HFF-Myc (cell line): ENCODE data around the gene THOC2.

Experiments used
- DNase-seq: peaks from one replicate; pipeline ENCODE4 v3.0.0-alpha.2; 2011; ENCODE audit warnings: low read depth; ENCODE audit errors: extremely low read depth
- H3K4me3 ChIP-seq: replicated peaks from 2 replicates; pipeline ENCODE4 v1.5.1; 2011; ENCODE audit warnings: low read depth, mild to moderate bottlenecking, control low read depth, low read length
- CTCF ChIP-seq: IDR thresholded peaks from 2 replicates; pipeline ENCODE4 v1.5.1; 2012; ENCODE audit warnings: mild to moderate bottlenecking, low read depth, low read length, control low read depth; ENCODE audit errors: missing control alignments

THOC2 gene

GRCh38 chrX:123561439-123562215 is 171.2 kb downstream of the THOC2 start:
- no peak overlapping the region for H3K4me3 ChIP-seq
- TF ChIP-seq CTCF: no peak
- DNase-seq: no peak

- H3K4me3 ChIP-seq: no peak overlapping the region
- no peak for TF ChIP-seq CTCF
- no peak for DNase-seq
Measured at GRCh38 chrX:123550829-123551228, 182.0 kb downstream of the THOC2 start.
